Measurements from ENCODE around the gene NIPAL4.

DNA sequence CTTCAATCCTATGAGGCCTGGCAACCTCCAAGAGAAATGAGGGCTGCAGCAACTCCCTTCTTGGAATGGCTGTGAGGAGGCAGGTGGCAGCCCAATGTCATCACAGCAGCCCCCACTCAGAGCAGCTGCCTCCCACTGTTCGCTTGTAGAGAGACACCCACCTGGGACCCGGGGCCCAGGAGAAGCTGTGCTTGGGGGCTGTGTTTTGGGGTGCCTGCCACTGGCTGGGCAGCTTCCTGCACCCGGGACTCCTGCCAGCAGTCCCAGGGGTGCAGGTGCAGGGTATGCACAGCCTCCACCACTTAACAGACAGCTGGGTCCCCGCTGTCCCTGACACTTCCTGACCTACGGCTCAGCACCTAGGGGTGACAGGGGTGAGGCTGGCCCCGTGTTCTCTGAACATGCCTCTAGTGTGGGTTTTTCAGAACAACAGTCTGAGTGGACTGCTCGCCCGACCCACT lies 26.2 kb downstream of the NIPAL4 start:
- TF ChIP-seq CTCF (IDR thresholded peaks at IDR 0.05), result no peak
- no peak for TF ChIP-seq POLR2A (IDR thresholded peaks at IDR 0.05)
